ENCODE data around the gene ACTRT3.
"Not testable (repeated sequence)": the region's sequence is repeated elsewhere in the genome, so short reads cannot be mapped to it uniquely, and the experiment has no call there.

ACTRT3 gene

DNA sequence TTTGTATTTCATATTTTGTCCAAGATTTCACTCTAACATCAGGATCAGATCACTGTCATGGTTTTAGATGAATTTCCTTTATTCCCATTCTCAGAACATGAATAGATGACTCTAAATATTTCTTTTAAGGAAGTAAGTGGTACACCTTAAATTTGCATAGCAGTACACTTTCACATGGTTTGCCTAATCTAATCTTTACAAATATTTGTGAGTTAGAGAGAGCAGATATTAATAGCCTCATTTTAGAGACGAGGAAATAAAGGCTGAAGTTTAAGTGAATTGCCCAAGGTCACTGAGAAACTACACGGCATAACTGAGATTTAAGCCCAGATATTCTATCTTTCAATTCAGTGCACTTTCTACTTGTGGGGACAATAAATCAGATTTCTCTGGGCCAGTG, 18.7 kb downstream of the ACTRT3 start:
- no peaks in the 10 kb centered on the region for H3K9me3 ChIP-seq (ENCODE audit: control insufficient read depth, low read length)
- no peaks in the 10 kb centered on the region for H3K4me1 ChIP-seq (ENCODE audit: control insufficient read depth, insufficient read depth, low read length, poor library complexity, severe bottlenecking)
- H3K36me3 ChIP-seq (ENCODE audit: control insufficient read depth, insufficient read depth, low read length), result no peaks in the 10 kb centered on the region
- WGBS, 2 experiments (ENCODE audit: insufficient coverage in 2 of 2), result 83 to 100% methylated on average over 1 to 2 of the region's 2 CpGs
- no peak overlapping the region for H3K27ac ChIP-seq (ENCODE audit: low read depth, low read length, severe bottlenecking)
- no peak overlapping the region for H3K4me3 ChIP-seq (ENCODE audit: extremely low read depth, insufficient read depth, low read length, poor library complexity, severe bottlenecking)

GRCh38 chr3:169748670-169749069, 20.7 kb downstream of the ACTRT3 start:
- H3K36me3 ChIP-seq (ENCODE audit: control insufficient read depth, insufficient read depth, low read length), result no peaks in the 10 kb centered on the region
- WGBS, 2 experiments (ENCODE audit: insufficient coverage in 2 of 2), result 80 to 92% methylated on average over 3 of the region's 3 CpGs
- no peak overlapping the region for H3K4me3 ChIP-seq (ENCODE audit: extremely low read depth, insufficient read depth, low read length, poor library complexity, severe bottlenecking)
- no peaks in the 10 kb centered on the region for H3K4me1 ChIP-seq (ENCODE audit: control insufficient read depth, insufficient read depth, low read length, poor library complexity, severe bottlenecking)
- no peaks in the 10 kb centered on the region for H3K9me3 ChIP-seq (ENCODE audit: control insufficient read depth, low read length)
- H3K27ac ChIP-seq (ENCODE audit: low read depth, low read length, severe bottlenecking), result no peak overlapping the region

DNA sequence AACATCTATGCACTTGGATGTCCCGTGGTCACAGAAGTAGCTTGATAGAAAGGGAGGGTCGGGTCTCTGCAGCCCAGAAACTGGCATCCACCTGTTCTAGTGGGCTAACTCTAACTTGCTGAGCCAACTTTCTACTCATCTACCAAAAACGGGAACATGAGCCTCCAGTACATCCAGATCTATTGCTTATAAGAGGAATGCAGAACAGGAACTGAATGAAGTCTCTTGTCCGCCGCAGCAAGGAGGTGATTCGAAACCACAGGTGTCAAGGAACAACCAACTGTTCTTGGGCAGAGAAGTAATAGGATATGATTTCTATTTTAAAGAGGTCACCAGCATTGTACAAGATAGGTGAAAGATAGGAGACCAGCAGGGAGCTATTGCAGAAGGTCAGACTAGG, 22.4 kb downstream of the ACTRT3 start:
- WGBS, 2 experiments (ENCODE audit: insufficient coverage in 2 of 2), result 67 to 68% methylated on average over 4 to 6 of the region's 6 CpGs

GRCh38 chr3:169744366-169745054, 24.9 kb downstream of the ACTRT3 start:
- WGBS, 2 experiments (ENCODE audit: insufficient coverage in 2 of 2), result no CpG with 5 or more reads among the region's 1 CpG
- Histone ChIP-seq H3K36me3 (ENCODE audit: control insufficient read depth, insufficient read depth, low read length) (no peaks in the 10 kb centered on the region), H3K9me3 (ENCODE audit: control insufficient read depth, low read length) (no peaks in the 10 kb centered on the region), H3K4me1 (ENCODE audit: control insufficient read depth, insufficient read depth, low read length, poor library complexity, severe bottlenecking) (no peaks in the 10 kb centered on the region), H3K4me3 (ENCODE audit: extremely low read depth, insufficient read depth, low read length, poor library complexity, severe bottlenecking) (no peak overlapping the region), H3K27ac (ENCODE audit: low read depth, low read length, severe bottlenecking) (no peak overlapping the region)

More for the DNA sequence above, 22.4 kb downstream of the ACTRT3 start:
- no peak overlapping the region for H3K27ac ChIP-seq (ENCODE audit: low read depth, low read length, severe bottlenecking)
- H3K9me3 ChIP-seq (ENCODE audit: control insufficient read depth, low read length), result no peaks in the 10 kb centered on the region
- H3K36me3 ChIP-seq (ENCODE audit: control insufficient read depth, insufficient read depth, low read length), result no peaks in the 10 kb centered on the region
- no peak overlapping the region for H3K4me3 ChIP-seq (ENCODE audit: extremely low read depth, insufficient read depth, low read length, poor library complexity, severe bottlenecking)
- no peaks in the 10 kb centered on the region for H3K4me1 ChIP-seq (ENCODE audit: control insufficient read depth, insufficient read depth, low read length, poor library complexity, severe bottlenecking)

- Histone ChIP-seq H3K36me3 (ENCODE audit: control insufficient read depth, insufficient read depth, low read length) (no peaks in the 10 kb centered on the region), H3K27ac (ENCODE audit: low read depth, low read length, severe bottlenecking) (no peak overlapping the region), H3K4me3 (ENCODE audit: extremely low read depth, insufficient read depth, low read length, poor library complexity, severe bottlenecking) (no peak overlapping the region), H3K4me1 (ENCODE audit: control insufficient read depth, insufficient read depth, low read length, poor library complexity, severe bottlenecking) (no peaks in the 10 kb centered on the region), H3K9me3 (ENCODE audit: control insufficient read depth, low read length) (peaks cover 7% of the 10 kb centered on the region)
- 100% methylated on average over 1 of the region's 2 CpGs; no CpG with 5 or more reads in 1 of the 2 experiments for WGBS, 2 experiments (ENCODE audit: insufficient coverage in 2 of 2)
These were observed 30.3 kb downstream of the ACTRT3 start for GRCh38 chr3:169739067-169739466.

DNA sequence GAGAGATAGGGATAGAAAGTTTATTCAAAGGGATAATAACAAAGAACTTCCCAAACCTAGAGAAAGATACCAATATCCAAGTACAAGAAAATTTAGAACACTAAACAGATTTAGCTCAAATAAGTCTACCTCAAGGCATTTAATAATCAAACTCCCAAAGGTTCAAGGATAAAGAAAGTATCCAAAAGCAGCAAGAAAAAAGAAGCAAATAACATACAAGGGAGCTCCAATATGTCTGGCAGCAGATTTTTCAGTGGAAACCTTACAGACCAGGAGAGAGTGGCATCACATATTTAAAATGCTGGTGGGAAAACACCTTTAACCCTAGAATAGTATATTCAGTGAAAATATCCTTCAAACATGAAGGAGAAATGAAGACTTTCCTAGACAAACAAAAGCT, 37.5 kb downstream of the ACTRT3 start:
- not testable (repeated sequence) for H3K4me3 ChIP-seq (ENCODE audit: extremely low read depth, insufficient read depth, low read length, poor library complexity, severe bottlenecking); H3K9me3 ChIP-seq (ENCODE audit: control insufficient read depth, low read length); H3K4me1 ChIP-seq (ENCODE audit: control insufficient read depth, insufficient read depth, low read length, poor library complexity, severe bottlenecking); H3K36me3 ChIP-seq (ENCODE audit: control insufficient read depth, insufficient read depth, low read length); H3K27ac ChIP-seq (ENCODE audit: low read depth, low read length, severe bottlenecking)

DNA sequence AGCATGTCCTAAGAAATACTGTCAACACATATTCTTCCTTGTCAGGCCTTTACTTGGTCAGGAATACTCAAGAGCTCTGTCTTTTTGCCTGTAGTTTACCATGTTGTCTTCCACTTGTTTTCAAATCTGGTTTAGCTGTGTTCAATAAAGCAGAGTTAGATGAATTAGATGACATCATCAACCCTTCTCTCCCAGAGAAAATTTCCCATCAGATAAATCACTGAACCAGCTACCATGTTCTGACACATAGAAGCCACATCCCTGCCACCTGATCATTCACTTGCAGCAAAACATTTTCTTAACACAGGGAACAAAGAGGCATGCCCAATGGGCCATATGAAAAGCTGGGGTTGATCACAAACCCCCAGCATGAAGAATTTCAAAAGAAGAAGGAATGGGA, 46.6 kb downstream of the ACTRT3 start:
- no peak overlapping the region for H3K4me3 ChIP-seq (ENCODE audit: extremely low read depth, insufficient read depth, low read length, poor library complexity, severe bottlenecking)
- H3K36me3 ChIP-seq (ENCODE audit: control insufficient read depth, insufficient read depth, low read length), result no peaks in the 10 kb centered on the region
- H3K9me3 ChIP-seq (ENCODE audit: control insufficient read depth, low read length), result no peaks in the 10 kb centered on the region
- H3K27ac ChIP-seq (ENCODE audit: low read depth, low read length, severe bottlenecking), result no peak overlapping the region
- no peaks in the 10 kb centered on the region for H3K4me1 ChIP-seq (ENCODE audit: control insufficient read depth, insufficient read depth, low read length, poor library complexity, severe bottlenecking)

GRCh38 chr3:169718415-169718814, 50.9 kb downstream of the ACTRT3 start:
- not testable (repeated sequence) for H3K9me3 ChIP-seq (ENCODE audit: control insufficient read depth, low read length); H3K27ac ChIP-seq (ENCODE audit: low read depth, low read length, severe bottlenecking); H3K4me3 ChIP-seq (ENCODE audit: extremely low read depth, insufficient read depth, low read length, poor library complexity, severe bottlenecking); H3K36me3 ChIP-seq (ENCODE audit: control insufficient read depth, insufficient read depth, low read length); H3K4me1 ChIP-seq (ENCODE audit: control insufficient read depth, insufficient read depth, low read length, poor library complexity, severe bottlenecking)
- 100% methylated on average over 1 of the region's 4 CpGs; no CpG with 5 or more reads in 1 of the 2 experiments for WGBS, 2 experiments (ENCODE audit: insufficient coverage in 2 of 2)
